Keratinocyte (primary cell): Measurements from ENCODE around the gene QSOX2. TPM values are rescaled to one million over a fixed set of nuclear protein-coding genes. Genes with fewer than 3 reads are reported as not detected.

Experiments
- DNase-seq: peaks from one replicate; pipeline ENCODE4 v3.0.0-alpha.2; 2011; ENCODE audit warnings: low read depth, missing footprints, low spot score
- FAIRE-seq: peaks from 2 replicates; lab custom pipeline; 2011; peaks lifted over from hg19 to GRCh38; lab: Jason Lieb, UNC
- H2AFZ ChIP-seq: 2 replicates; pipeline ENCODE4 v1.6.0; 2012; ENCODE audit warnings: low read length, control low read depth, inconsistent platforms; ENCODE audit not compliant: control insufficient read depth
- H3K27ac ChIP-seq: 2 replicates; pipeline ENCODE4 v1.5.1; 2011; ENCODE audit warnings: low read length; ENCODE audit not compliant: control insufficient read depth, insufficient read depth
- H3K27me3 ChIP-seq: 3 replicates; pipeline ENCODE4 v1.6.0; 2011; ENCODE audit warnings: low read length; ENCODE audit not compliant: control insufficient read depth, insufficient read depth; ENCODE audit errors: extremely low read depth
- H3K36me3 ChIP-seq, 2 experiments: 2 replicates in 1 of 2; 3 replicates in 1 of 2; pipeline ENCODE4 v1.5.1; 2011; ENCODE audit warnings: low read length in 2 of 2, mild to moderate bottlenecking in 1 of 2; ENCODE audit not compliant: control insufficient read depth in 2 of 2, insufficient read depth in 2 of 2; ENCODE audit errors: extremely low read depth in 1 of 2
- H3K4me1 ChIP-seq: 3 replicates; pipeline ENCODE4 v1.5.1; 2011; ENCODE audit warnings: low read length; ENCODE audit not compliant: control insufficient read depth, insufficient read depth; ENCODE audit errors: extremely low read depth
- H3K4me2 ChIP-seq: 3 replicates; pipeline ENCODE4 v1.6.0; 2011; ENCODE audit warnings: low read depth, low read length; ENCODE audit not compliant: control insufficient read depth, insufficient read depth; ENCODE audit errors: extremely low read depth
- H3K4me3 ChIP-seq, 3 experiments: fragments of 200-600 bp in 1 of 3; sonication (generic) in 1 of 3; 2 replicates in 2 of 3; 3 replicates in 1 of 3; pipeline ENCODE4 v1.5.1; 2011 to 2016; ENCODE audit warnings: low read length in 3 of 3, mild to moderate bottlenecking in 3 of 3, control low read depth in 2 of 3, inconsistent platforms in 1 of 3, low read depth in 1 of 3, mixed read lengths in 1 of 3, mixed run types in 1 of 3, moderate library complexity in 1 of 3; ENCODE audit not compliant: control insufficient read depth in 2 of 3, insufficient read depth in 2 of 3; ENCODE audit errors: extremely low read depth in 1 of 3
- H3K79me2 ChIP-seq: 2 replicates; pipeline ENCODE4 v1.6.0; 2012; ENCODE audit warnings: low read length; ENCODE audit not compliant: control insufficient read depth, insufficient read depth
- H3K9ac ChIP-seq: 3 replicates; pipeline ENCODE4 v1.6.0; 2011; ENCODE audit warnings: low read length; ENCODE audit not compliant: control insufficient read depth, insufficient read depth; ENCODE audit errors: extremely low read depth
- H3K9me1 ChIP-seq: 3 replicates; pipeline ENCODE4 v1.6.0; 2011; ENCODE audit warnings: low read length; ENCODE audit not compliant: control insufficient read depth, insufficient read depth; ENCODE audit errors: extremely low read depth
- H3K9me3 ChIP-seq: 2 replicates; pipeline ENCODE4 v1.5.1; 2012; ENCODE audit warnings: low read depth, low read length; ENCODE audit not compliant: control insufficient read depth
- H4K20me1 ChIP-seq: 3 replicates; pipeline ENCODE4 v1.6.0; 2011; ENCODE audit warnings: low read length; ENCODE audit not compliant: control insufficient read depth, insufficient read depth; ENCODE audit errors: extremely low read depth
- EZH2 ChIP-seq: IDR thresholded peaks from one replicate; pipeline ENCODE4 v1.6.1; 2012; ENCODE audit warnings: inconsistent platforms, mild to moderate bottlenecking, low read length, moderate library complexity
- dilution Hi-C: fragments of 300-500 bp; cut with MboI; formaldehyde crosslinking; loops from one replicate; pipeline ENCODE4 v1.7.0; 2020; ENCODE audit warnings: low sequenced_read_pairs; ENCODE audit not compliant: extremely low pct_ligation_motif_present
- polyA plus RNA-seq, 5 experiments: library from polyadenylated mRNA; depleted of rRNA in 3 of 5; stranded (reverse) in 3 of 5; stranded (forward) in 1 of 5; unstranded in 1 of 5; fragments of >200 nt; gene quantifications; 1 replicate in 1 of 5; 2 replicates in 3 of 5; 3 replicates in 1 of 5; pipeline versions ENCODE4 v1.2.1 to v1.2.3, GENCODE V29; 2011 to 2012; ENCODE audit warnings: missing spikeins in 2 of 5, low read depth in 1 of 5, low replicate concordance in 1 of 5
- TF ChIP-seq, protein P1 (sequence below), 3 experiments: IDR thresholded peaks in 1 of 3; conservative IDR thresholded peaks in 1 of 3; optimal IDR thresholded peaks in 1 of 3; 2 replicates in 2 of 3; 3 replicates in 1 of 3; pipeline versions ENCODE3 to v1.5.1; 2011; ENCODE audit warnings: low read length in 3 of 3, mild to moderate bottlenecking in 3 of 3, moderate library complexity in 2 of 3, control low read depth in 1 of 3, inconsistent platforms in 1 of 3; ENCODE audit not compliant: insufficient read depth in 2 of 3; ENCODE audit errors: extremely low read depth in 1 of 3

QSOX2 gene
- polyA plus RNA-seq, 1 donor (not counting 4 experiments of a cell fraction or from before 2014, with no cell fraction given), result 11.9 TPM

DNA sequence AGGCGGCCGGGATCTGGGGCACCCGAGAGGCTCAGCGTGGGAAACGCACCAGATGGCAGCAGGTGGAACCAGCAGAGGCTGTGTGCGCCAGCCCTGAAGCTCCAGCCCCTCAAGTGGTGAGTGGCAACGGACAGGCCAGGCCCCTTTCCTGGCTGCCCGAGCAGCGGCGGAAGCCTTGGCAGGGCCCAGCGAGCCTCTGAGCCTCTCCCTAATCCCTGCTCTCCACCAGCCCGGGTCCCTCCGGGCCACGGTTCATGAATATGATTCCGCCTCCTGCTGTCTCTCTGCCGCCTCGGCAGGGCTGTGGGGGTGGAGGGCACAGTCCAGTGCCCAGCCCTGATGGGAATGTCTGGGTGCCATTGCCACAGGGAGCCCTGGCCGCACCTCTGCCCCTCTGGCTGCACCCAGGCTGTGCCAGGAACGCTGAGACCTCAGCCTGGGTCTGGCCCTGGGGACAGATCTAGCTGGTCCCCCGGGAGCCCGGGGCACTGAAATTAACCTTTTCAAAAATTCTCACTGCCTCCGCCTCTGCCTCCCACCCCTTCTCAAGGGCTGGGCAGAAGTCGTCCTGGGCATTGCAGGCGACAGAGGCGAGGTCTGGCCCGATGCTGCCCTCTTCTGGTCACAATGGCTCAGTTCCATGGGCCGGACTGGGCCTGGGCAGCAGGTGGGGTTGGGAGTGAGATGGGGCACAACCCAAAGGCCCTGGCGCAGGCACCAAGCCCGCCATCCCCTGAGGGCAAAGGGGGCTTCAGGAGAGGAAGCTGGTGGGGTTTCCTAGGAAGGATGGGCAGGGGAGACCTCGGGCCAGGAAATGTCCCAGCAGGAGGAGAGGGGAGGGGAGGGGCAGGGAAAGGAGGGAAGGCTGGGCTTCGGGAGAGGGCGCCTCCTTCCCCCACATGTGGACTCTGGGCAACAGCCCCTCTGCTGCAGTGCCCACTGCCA lies 38.0 kb upstream of the QSOX2 start:
- DNase-seq (no peak), FAIRE-seq (no peak)
- Histone ChIP-seq H3K4me1 (peaks cover 3% of the 10 kb centered on the region), H3K9me1 (no peaks in the 10 kb centered on the region), H3K9me3 (no peaks in the 10 kb centered on the region), H2AFZ (no peak overlapping the region), H4K20me1 (no peaks in the 10 kb centered on the region), H3K36me3 (no peaks in the 10 kb centered on the region), H3K79me2 (no peaks in the 10 kb centered on the region), H3K4me3 (no peak overlapping the region), H3K9ac (no peak overlapping the region), H3K4me2 (peak overlapping the region; percentile 37), H3K27me3 (peaks cover 34% of the 10 kb centered on the region), H3K27ac (no peak overlapping the region)
- TF ChIP-seq, protein P1, sequence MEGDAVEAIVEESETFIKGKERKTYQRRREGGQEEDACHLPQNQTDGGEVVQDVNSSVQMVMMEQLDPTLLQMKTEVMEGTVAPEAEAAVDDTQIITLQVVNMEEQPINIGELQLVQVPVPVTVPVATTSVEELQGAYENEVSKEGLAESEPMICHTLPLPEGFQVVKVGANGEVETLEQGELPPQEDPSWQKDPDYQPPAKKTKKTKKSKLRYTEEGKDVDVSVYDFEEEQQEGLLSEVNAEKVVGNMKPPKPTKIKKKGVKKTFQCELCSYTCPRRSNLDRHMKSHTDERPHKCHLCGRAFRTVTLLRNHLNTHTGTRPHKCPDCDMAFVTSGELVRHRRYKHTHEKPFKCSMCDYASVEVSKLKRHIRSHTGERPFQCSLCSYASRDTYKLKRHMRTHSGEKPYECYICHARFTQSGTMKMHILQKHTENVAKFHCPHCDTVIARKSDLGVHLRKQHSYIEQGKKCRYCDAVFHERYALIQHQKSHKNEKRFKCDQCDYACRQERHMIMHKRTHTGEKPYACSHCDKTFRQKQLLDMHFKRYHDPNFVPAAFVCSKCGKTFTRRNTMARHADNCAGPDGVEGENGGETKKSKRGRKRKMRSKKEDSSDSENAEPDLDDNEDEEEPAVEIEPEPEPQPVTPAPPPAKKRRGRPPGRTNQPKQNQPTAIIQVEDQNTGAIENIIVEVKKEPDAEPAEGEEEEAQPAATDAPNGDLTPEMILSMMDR (optimal IDR thresholded peaks at IDR 0.05 in 1 of 3, IDR thresholded peaks at IDR 0.05 in 1 of 3, conservative IDR thresholded peaks at IDR 0.05 in 1 of 3; ENCODE audit: extremely low read depth in 1 of 3, insufficient read depth in 2 of 3, low read length in 3 of 3), result peak; percentile 82 to 98 (median 90)
- TF ChIP-seq EZH2, result no peak
- dilution Hi-C loops, result no loop called here

DNA sequence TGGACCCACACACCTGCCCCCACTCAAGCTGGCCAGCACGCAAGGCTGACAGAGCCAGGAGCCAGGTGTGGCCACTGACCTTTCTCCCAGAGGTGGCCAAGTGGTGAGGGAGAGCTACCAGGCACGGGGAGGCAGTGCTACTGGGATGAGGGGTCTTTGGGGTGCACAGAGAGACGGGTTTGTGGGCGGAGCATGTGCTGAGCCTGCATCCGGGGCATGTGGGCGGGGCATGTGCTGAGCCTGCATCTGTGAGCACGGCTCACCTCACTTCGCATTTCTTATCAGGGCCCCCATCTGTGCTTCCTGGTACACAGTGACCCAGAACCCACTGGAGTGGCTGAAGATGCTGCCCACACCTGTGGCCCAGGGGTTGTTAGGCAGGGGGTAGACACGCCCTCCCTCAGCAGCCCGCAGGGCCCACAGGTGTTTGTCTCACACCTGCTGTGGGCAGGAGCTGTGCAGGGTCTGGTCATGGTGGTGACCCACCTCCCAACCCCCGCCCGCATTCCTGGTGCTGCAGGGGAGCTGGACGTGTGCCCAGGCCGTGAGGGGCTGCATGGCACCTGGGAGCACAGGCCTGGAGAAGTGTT lies 36.8 kb upstream of the QSOX2 start:
- dilution Hi-C loops, result no loop called here
- Histone ChIP-seq H3K36me3 (no peaks in the 10 kb centered on the region), H3K9ac (no peak overlapping the region), H3K4me2 (no peak overlapping the region), H3K27me3 (peaks cover 42% of the 10 kb centered on the region), H3K4me3 (no peak overlapping the region), H3K9me3 (no peaks in the 10 kb centered on the region), H3K4me1 (peaks cover 3% of the 10 kb centered on the region), H3K79me2 (no peaks in the 10 kb centered on the region), H2AFZ (no peak overlapping the region), H3K9me1 (no peaks in the 10 kb centered on the region), H3K27ac (no peak overlapping the region), H4K20me1 (no peaks in the 10 kb centered on the region)
- DNase-seq (no peak), FAIRE-seq (no peak)
- no peak for TF ChIP-seq EZH2
- TF ChIP-seq, protein P1 (optimal IDR thresholded peaks at IDR 0.05 in 1 of 3, IDR thresholded peaks at IDR 0.05 in 1 of 3, conservative IDR thresholded peaks at IDR 0.05 in 1 of 3; ENCODE audit: extremely low read depth in 1 of 3, insufficient read depth in 2 of 3, low read length in 3 of 3), result no peak
